ENCODE data around the gene CAMTA1. TPM values are rescaled to one million over a fixed set of nuclear protein-coding genes. Genes with fewer than 3 reads are reported as not detected.

CAMTA1 gene
- total RNA-seq, 1 experiment from 2014 or later, result 85.2 TPM

GRCh38 chr1:7219031-7219430 lies 433.8 kb downstream of the CAMTA1 start:
- no TSS peak for BruUV-seq (replicated peaks)
- CTCF ChIA-PET, result no interaction called here
- intact Hi-C loops (cut with micrococcal nuclease; ENCODE audit: unreplicated experiment), result loop anchor here (5.0 kb wide), 3 partner anchors 417 to 732 kb away; no protein-coding TSS in a partner anchor
- H3K4me3 ChIP-seq (ENCODE audit: low read depth, low read length, poor library complexity, severe bottlenecking), result no peak overlapping the region
- H3K36me3 ChIP-seq (ENCODE audit: insufficient read depth, low read length, poor library complexity, severe bottlenecking), result no peaks in the 10 kb centered on the region
- H3K27ac ChIP-seq (ENCODE audit: low read depth, low read length, poor library complexity, severe bottlenecking), result no peak overlapping the region
- H3K27me3 ChIP-seq (replicated peaks; ENCODE audit: insufficient read depth, low read depth, low read length, poor library complexity), result no peaks in the 10 kb centered on the region
- DNase-seq (ENCODE audit: low spot score), result no peak
- TF ChIP-seq EZH2 (IDR thresholded peaks at IDR 0.05; ENCODE audit: borderline replicate concordance, low read depth, low read length, poor library complexity, severe bottlenecking) (no peak), CTCF (conservative IDR thresholded peaks at IDR 0.05; ENCODE audit: low read depth, low read length) (no peak)
- no peaks in the 10 kb centered on the region for H3K9me3 ChIP-seq (ENCODE audit: low read depth, low read length, poor library complexity, severe bottlenecking)
- POLR2A ChIA-PET (ENCODE audit: low non-redundant PET), result no interaction called here
- H3K4me1 ChIP-seq (ENCODE audit: insufficient read depth, low read length, poor library complexity, severe bottlenecking), result peaks cover 9% of the 10 kb centered on the region

GRCh38 chr1:7220007-7220406 lies 434.8 kb downstream of the CAMTA1 start:
- H3K4me1 ChIP-seq (ENCODE audit: insufficient read depth, low read length, poor library complexity, severe bottlenecking), result peaks cover 11% of the 10 kb centered on the region
- no peaks in the 10 kb centered on the region for H3K36me3 ChIP-seq (ENCODE audit: insufficient read depth, low read length, poor library complexity, severe bottlenecking)
- TF ChIP-seq CTCF (conservative IDR thresholded peaks at IDR 0.05; ENCODE audit: low read depth, low read length) (no peak), EZH2 (IDR thresholded peaks at IDR 0.05; ENCODE audit: borderline replicate concordance, low read depth, low read length, poor library complexity, severe bottlenecking) (no peak)
- H3K27ac ChIP-seq (ENCODE audit: low read depth, low read length, poor library complexity, severe bottlenecking), result no peak overlapping the region
- no peaks in the 10 kb centered on the region for H3K27me3 ChIP-seq (replicated peaks; ENCODE audit: insufficient read depth, low read depth, low read length, poor library complexity)
- intact Hi-C loops (cut with micrococcal nuclease; ENCODE audit: unreplicated experiment), result no loop called here
- no peak overlapping the region for H3K4me3 ChIP-seq (ENCODE audit: low read depth, low read length, poor library complexity, severe bottlenecking)
- no peaks in the 10 kb centered on the region for H3K9me3 ChIP-seq (ENCODE audit: low read depth, low read length, poor library complexity, severe bottlenecking)
- BruUV-seq (replicated peaks), result no TSS peak
- no peak for DNase-seq (ENCODE audit: low spot score)
- ChIA-PET POLR2A (ENCODE audit: low non-redundant PET) (no interaction called here), CTCF (no interaction called here)

GRCh38 chr1:7220712-7221252 lies 435.5 kb downstream of the CAMTA1 start:
- no peak for DNase-seq (ENCODE audit: low spot score)
- ChIA-PET CTCF (no interaction called here), POLR2A (ENCODE audit: low non-redundant PET) (no interaction called here)
- Histone ChIP-seq H3K4me1 (ENCODE audit: insufficient read depth, low read length, poor library complexity, severe bottlenecking) (peaks cover 11% of the 10 kb centered on the region), H3K27me3 (replicated peaks; ENCODE audit: insufficient read depth, low read depth, low read length, poor library complexity) (no peaks in the 10 kb centered on the region), H3K36me3 (ENCODE audit: insufficient read depth, low read length, poor library complexity, severe bottlenecking) (no peaks in the 10 kb centered on the region), H3K27ac (ENCODE audit: low read depth, low read length, poor library complexity, severe bottlenecking) (no peak overlapping the region), H3K9me3 (ENCODE audit: low read depth, low read length, poor library complexity, severe bottlenecking) (no peaks in the 10 kb centered on the region), H3K4me3 (ENCODE audit: low read depth, low read length, poor library complexity, severe bottlenecking) (no peak overlapping the region)
- no TSS peak for BruUV-seq (replicated peaks)
- TF ChIP-seq CTCF (conservative IDR thresholded peaks at IDR 0.05; ENCODE audit: low read depth, low read length), result no peak
- no peak for TF ChIP-seq EZH2 (IDR thresholded peaks at IDR 0.05; ENCODE audit: borderline replicate concordance, low read depth, low read length, poor library complexity, severe bottlenecking)
- intact Hi-C loops (cut with micrococcal nuclease; ENCODE audit: unreplicated experiment), result no loop called here

Measured in A673 (cell line).